Measurements from ENCODE around the gene CELSR1.

The CELSR1 gene

DNA sequence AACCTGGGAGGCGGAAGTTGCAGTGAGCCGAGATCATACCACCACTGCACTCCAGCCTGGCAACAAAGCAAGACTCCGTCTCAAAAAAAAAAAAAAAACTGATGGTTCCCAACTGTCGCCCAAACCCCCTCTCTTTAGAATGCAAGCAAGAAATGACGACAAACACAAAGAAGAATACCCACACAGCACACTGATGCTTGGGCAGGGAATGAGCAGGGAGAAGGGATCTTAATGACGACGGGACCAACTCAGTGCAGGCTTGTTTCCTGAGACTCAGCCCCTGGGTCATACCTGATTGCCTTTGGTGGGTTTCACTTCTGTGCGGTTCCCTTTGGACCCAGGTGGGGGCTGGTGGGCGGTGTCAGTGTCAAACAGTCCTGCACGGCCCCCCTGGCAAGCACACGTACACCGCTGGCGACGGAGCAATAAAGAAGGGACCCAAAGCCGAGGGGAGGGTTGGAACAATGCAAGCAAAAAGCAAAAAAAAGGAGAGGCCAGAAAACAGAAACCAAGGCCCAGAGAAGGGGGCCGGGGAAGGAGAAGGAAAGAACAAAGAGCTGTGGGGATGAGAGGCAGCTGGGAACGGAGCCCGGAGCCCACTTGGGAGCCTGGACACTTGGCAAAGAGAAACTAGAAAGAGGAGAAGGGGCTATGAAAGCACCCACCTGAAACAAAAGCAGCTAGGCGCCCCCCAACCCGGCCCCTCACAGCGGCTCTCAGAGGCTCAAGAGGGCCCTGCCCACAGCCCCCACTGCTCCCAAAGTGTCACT lies 99.6 kb downstream of the CELSR1 start:
- FAIRE-seq = no peak

DNA sequence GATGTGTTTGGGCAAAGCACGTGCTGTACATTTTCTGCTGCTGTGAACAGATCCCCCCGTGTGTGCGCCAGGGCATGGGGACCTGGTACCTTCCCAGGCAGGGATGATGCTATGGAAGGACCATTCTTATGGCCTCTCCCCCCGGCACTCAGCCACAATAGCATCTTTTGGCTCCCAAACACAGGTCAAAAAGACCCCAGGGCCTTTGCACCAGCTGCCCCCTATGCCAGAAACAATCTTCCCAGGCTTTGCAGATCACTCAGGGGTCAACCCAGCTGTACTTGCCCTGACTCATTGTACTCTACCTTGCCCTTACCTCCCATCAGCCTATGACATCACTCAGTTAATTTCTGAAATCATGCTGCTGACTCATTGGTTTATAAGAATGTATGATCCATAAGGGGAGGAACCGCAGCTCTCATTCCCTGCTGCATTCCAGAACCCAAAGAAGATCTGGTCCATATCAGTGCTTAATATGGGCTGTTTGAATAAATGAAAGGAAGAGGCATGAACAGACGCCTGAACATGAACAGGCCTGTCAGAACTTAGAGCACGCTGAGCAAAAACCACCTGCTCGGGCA lies 100.7 kb downstream of the CELSR1 start:
- no peak for FAIRE-seq

DNA sequence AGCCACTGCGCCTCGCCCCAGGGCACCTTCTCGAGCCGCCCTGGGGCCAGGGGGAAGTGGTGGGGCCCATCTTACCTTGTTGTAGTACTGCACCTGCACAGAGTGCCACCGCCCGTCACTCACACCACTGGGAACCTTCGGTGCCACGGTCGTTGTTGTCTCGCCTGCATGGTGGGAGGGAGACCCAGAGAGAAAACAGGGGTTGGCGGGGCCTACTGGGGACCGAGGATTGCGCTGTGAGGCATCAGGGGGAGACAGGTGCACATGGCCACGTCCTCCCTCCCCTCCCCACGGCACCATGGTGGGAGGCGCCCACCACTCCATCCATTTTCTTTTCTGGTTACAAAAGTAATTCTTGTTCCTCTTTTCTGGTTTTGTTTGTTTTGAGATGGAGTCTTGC lies 104.1 kb downstream of the CELSR1 start:
- no peak for FAIRE-seq

DNA sequence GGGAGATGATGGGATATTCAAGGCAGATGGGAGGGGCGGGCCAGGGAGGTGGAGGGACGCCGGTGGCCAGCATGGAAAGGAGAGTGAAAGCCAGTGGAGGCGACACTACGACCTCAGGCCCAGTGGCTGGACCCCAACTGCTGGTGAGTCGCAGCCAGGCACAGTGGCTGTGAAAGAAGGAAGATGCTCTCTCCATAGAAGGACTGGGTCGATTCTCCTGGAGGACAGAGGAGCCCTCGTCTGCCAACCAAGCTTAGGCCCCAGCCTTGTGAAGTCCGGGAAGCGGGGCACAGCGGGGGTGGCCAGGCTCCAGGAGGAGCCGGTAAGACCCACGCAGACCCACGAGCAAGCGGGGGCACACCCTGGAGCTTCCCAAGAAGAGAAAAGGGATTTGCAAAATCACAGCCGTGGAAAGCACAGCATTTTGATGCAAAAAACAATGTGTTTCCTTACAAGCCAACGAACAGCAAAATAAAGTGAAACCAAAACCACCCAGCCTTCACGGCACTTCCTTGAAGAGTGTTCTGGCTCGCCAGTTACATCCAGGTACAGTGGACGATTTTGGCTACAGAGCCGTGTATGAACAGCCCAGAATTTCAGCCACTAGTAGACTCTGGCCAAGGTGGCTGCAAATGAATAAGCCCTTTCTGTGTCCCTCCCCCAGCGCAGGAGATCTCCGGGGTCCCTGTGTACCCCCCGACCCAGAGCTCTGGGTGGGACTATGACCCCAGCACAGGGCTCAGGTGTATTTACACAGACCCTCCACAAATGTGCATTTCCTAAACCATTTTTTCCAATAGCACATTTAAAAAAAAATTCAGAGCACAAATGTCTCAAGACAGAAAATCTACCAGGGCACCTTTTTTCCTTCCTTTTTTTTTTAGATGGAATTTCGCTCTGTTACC lies 105.0 kb downstream of the CELSR1 start:
- no peak for FAIRE-seq

DNA sequence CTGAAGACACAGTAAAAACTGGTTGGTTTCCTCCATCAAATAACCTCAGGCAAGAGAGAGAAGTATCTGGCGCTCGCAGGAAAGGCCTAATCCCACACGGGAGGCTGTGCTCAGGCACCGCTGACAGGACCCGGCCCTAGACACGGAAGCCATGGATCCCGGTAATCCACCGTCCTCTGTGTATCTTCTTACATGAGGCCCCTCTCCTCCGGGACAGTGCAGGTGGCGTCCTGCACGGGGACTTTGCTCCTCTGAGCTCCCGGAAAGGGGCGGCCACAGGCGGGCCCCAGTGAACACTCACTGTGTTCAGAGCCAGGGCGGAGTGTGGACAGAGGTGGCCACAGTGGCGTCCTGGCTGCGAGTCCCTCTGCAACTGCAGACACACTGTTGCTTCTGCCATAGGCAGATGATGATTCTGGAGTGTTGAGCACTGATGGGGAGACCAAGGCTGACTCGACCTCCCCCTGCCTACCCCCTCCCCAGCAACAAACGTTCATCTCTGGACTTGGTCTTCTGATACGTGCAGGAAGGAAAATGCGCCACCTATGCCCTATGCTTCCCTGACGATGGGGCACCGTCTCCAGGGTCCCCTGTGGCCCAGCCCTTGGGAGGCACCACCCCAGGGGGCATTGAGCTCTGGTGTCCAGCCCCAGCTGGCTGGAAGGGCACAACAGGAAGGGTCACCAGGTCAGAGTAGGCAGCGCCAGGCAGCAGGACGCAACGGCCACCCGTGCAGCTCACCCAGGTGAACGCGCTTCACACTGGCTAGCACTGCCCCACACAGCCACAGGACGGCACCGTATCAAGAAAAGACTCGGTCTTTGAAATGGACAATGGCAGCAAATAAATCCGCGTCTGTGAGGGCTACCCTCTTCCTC lies 106.2 kb downstream of the CELSR1 start:
- FAIRE-seq = no peak

DNA sequence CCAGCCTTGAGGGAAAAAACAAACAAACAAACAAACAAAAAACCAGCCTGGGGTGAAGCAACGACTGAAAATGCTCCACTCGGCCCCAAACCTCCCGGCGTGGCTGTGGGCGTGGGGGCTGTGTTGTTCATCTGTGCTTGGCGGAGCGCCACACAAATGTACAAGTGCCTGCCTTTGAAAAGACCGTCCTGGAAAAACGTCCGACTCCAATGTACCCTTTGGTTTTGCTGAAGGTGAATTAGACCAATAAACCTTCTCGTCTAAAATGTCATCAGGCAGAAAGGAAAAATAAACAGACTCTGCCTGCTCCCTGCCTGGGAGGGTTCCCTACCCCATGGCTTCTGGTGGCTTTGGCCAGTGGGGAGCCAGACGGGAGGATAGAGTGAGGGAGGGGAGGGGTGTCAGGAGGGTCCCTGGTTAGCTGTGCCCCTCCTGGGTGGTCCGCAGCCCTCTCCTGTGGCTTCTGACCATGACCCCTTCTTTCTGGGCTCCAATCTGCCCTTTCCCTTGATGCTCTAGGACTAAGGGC lies 108.0 kb downstream of the CELSR1 start:
- no peak for FAIRE-seq

DNA sequence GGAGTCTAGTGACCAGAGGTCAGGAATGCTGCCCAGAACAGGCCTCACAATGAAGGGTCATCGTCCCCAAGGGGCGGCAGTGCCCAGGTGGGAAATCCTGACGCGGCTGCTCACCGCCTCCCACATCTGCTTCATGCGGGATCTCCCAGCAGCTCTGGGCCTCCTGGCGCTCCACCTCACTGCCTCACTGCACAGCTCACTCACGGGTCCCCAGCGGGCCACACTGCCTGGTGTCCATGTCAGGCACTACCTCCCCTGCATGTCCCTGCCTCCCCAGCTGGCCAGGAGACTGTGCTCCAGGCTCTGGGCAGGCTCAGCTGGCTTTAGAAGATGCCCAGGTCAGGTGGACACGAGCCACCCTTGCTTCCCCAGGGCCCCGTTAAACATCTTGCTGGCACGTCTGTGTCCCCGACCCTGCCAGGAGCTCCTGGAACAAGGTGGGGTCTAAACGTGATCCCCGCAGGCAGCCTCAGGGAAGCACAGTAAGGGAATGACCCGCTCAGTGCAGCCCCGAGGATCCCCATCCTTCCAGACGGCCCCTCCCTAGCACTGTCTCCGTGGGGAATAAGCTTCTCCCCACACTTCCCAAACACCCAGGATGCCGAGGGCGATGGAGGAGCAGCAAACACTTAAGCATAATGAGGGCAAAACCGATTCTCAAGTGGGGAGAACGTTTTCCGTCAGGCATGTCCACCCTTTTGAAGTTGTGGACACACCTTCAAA lies 108.7 kb downstream of the CELSR1 start:
- FAIRE-seq = no peak

DNA sequence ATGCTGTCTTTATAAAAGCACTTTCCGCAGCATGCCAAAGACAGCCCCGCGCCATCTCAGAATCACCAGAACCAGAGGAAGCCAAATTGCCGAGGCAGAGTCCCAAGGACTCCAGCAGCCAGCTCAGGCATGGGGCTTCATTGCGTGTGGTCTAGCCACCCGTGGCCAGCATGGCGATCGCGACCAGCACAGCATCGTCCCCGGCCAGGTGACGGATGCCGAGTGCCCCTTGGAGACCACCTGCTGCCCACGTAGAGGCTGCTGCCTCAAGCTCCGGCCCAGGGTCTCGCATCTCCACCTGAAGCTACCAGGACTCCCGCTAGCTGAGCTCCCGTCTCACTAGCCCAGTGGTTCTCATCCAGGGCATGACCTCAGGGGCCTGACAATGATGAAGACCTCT lies 109.2 kb downstream of the CELSR1 start:
- FAIRE-seq = no peak

DNA sequence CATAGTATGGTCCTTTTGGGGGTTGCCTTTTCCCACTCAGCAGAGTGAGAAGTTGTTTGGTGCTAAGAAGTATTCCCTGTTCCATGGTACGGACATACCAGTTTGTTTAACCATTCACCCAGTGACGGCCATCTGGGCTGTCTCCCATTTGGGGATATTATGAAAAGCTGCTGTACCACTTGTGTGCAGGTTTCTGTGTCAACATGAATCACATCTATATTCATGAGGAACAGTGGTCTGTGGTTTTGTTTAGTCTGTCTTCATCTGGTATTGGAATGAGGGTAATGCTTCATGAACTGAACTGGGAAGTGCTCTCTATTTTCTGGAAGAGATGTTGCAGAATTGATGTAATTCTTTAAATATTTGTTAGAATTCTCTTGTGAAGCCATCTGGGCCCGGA lies 112.4 kb downstream of the CELSR1 start:
- no peak for FAIRE-seq

DNA sequence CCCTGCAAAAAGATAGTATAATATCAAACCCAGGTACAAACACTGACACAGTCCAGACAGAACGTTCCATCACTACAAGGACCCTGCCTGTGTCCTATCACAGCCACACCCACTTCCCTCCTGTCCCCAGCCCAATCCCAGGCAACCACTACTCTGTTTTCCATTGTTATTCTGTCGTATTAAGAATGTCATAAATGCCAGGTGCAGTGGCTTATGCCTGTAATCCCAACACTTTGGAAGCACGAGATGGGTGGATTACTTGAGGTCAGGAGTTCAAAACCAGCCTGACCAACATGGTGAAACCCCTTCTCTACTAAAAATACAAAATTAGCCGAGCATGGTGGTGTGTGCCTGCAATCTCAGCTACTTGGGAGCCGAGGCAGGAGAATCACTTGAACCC lies 112.9 kb downstream of the CELSR1 start:
- no peak for FAIRE-seq

DNA sequence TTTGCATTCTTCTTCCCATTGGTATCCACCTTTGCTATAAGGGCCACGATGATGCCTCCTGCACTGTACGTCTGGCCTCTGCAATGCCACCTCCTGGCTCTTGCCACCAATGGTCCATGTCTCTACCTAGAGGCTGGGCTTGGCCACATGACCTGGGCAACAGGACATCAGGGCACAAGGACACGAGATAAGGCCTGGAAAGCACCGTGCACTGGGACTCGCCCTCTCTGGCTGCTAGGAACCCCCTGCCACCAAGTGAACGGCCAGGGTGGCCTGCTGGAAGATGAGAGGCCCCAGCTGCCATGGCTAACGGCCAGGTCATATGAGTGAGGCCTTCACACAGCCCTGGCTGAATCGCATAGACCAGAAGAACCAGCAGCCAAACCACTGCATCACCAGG lies 114.5 kb downstream of the CELSR1 start:
- FAIRE-seq = no peak

DNA sequence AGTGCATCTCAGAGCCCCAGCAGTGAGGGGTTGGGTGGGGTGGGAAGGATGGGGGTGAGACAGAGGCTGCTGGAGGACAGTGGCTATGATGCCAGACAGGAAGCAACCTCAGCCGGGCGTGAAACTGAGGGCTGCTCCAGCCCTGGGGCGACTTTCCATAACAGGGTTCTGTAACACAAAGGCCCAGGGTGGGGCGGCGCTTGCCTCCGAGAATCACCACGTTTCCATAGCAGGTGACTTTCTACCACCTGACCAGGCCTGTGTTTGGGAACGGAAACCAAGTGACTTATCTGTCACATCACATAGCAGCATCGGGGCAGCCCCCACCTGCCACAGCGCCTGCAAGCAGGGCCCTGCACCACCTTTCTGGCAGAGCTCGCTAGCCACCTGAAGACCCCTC lies 116.2 kb downstream of the CELSR1 start:
- FAIRE-seq = no peak

DNA sequence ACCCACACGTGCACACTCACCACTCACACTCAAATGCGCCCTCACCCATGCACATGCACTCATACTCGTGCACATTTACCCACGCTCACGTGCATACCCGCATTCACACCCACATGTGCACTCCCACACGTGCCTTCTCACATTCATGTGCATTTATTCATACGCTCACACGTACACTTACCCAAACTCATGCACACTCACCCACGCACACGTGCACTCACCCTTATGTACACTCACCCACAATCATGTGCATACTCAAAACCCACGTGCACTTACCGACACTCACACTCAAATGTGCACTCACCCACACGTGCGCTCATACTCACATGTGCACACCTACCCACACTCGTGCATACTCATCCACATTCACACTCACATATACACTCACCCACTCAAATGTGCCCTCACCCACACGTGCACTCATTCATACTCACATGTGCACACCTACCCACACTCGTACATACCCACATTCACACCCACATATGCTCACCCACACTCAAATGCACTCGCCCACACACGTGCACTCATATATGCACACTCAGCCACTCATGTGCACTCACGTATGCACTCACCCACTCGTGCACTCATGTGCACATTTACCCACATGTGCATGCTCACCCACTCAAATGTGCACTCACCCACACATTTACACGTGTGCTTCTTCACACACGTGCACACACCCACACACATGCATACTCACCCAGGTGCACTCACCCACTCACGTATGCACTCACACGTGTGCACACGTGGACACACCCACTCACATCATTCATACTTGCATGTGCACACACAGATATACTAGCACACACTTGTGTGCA lies 117.5 kb downstream of the CELSR1 start:
- no peak for FAIRE-seq

DNA sequence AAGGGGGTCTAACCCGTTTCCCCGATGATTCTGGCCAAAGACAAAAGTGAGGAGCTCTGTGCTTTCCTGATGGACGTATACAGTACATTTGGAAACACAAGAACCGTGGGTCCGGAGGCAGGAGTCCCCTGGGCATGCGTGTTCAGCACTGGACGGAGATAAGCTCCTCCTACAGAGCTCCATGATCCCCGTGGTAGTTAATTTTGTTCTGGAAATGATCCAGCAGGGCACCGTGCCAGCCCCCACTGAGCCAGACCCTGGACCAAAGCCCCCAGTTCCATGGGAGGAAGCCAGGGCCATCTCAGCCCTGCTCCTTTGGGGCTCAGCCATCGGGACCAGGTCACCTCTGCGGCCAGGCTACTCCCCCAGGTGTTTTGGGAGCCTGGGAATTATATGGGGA lies 118.6 kb downstream of the CELSR1 start:
- FAIRE-seq = no peak

DNA sequence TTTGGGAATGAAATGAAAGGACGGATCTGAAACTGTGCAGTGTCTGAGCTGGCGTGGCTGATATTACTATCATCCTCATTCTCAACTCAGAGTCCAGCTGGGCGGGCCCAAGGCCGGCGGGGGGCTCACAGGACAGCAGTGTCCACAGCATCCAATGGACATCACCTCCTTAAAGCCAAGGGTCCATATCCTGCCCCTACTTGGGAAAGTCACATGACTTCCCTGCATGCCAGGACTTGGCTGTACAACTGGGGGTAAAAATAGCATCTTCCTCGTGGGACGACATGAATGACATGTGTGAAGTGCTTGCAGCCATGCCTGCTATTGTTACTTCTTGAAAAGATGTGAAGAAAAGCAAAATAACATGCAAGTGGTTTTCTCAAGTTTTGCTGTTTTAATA lies 119.7 kb downstream of the CELSR1 start:
- no peak for FAIRE-seq

DNA sequence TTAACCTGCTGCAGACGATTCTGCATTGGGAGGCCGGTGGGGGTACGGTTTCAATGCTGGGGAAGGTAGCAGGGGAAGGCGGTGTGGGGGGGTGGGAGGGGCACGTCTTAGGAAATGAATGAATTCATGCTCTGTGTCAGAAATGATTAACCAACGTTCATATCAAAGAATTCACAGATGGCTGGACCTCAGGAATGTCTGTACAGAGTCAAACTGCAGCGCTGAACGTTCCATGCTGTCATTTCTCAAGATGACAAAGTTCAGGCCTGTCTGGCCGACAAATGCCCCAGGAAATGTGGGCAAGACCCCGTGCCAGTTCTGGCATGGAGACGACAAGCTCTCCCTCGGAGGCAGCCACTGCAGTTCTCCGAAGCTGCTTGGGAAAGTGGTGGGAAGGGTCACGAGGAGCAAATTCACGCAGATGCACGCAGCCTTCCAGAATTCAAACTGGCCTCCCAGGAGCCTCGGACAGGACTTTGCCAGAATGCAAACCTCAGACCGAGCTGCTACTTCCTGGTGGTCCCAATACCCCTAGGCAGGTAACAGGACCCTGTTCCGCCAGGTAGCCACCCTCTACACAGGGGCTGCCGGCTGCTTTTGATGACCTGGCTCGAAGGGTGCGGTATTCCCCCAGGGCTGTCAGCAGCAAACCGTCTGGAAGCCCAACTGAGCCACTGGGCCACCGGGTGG lies 120.4 kb downstream of the CELSR1 start:
- FAIRE-seq = no peak

DNA sequence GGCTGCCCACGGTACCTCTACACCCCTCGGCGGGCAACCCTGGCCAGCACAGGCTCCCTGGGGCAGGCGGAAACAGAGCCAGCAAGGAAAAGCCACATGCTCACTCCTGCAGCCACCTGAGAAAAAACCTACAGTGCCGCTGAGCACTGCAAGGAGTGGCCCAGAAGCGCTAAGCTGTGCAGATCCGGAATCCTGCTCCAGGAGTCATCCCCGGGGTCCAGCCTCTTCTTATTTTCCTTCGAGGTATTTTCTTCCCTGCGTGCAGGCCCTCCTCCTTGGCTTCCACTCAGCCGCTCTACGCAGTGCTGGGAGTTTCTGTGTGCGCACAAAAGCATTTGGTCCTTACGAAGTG lies 120.9 kb downstream of the CELSR1 start:
- no peak for FAIRE-seq

DNA sequence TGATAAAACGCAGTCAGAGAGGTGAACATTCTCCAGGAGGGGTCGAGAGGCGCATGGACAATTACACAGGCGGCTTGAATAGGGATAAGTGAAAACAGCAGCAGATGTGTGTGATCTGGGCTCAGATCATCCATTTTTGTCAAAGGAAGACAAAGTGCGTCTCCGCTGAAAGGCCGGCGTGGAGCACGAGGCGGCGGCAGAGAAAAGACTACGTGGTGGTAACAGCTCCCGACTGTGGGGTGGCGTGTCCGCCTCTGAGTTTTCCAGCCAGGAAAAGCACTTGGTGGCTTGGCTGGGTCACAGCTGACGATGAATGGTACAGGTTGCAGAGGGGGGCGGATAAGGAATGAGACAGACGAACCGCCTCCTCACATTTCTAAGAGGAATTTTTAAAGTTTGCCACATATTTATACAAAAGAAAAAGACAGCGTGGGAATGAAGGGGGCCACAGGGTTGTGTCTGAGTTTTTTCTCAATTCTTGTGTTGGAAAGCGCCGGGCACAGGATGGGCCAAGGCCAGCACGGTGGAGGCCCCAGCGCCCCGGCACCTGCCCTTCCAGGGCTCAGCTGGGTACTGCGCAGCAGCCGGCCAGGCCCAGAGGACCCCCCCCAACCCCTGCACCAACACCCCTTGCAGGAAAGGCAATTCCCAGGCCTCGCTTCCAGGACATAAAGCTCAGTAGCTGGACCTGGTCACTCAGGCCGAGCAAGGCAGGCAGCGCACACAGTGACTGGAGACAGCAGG lies 121.5 kb downstream of the CELSR1 start:
- FAIRE-seq = no peak

DNA sequence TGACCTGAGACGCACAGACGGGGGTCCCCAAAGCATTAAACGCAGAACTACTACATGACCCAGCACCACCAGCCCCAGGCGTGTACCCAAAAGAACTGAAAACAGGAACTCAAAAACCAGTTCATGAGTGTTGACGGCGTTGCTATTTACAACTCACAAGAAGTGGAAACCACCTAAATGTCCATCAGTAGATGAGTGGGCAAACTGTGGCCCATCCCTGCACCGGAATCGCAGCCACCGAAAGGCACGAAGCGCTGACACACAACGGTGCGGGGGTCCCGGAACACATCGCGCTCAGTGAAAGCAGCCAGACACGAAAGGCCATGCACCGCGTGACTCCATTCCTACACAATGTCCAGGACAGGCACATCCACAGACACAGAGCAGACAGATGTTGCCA lies 122.7 kb downstream of the CELSR1 start:
- no peak for FAIRE-seq
